ENCODE results near the gene CCDC150. TPM values are rescaled to one million over a fixed set of nuclear protein-coding genes. Genes with fewer than 3 reads are reported as not detected.

The CCDC150 gene
- total RNA-seq, 1 experiment from 2014 or later = 38.0 TPM

GRCh38 chr2:196640031-196640548 lies 575 bp downstream of the CCDC150 start:
- TSS peak; percentile 51 for BruUV-seq (replicated peaks)
- H3K4me3 ChIP-seq (ENCODE audit: low read depth, low read length, poor library complexity, severe bottlenecking) = peak overlapping the region; percentile 73
- no peaks in the 10 kb centered on the region for H3K27me3 ChIP-seq (replicated peaks; ENCODE audit: insufficient read depth, low read depth, low read length, poor library complexity)
- intact Hi-C loops (cut with micrococcal nuclease; ENCODE audit: unreplicated experiment) = no loop called here
- peaks cover 7% of the 10 kb centered on the region for H3K4me1 ChIP-seq (ENCODE audit: insufficient read depth, low read length, poor library complexity, severe bottlenecking)
- TF ChIP-seq EZH2 (IDR thresholded peaks at IDR 0.05; ENCODE audit: borderline replicate concordance, low read depth, low read length, poor library complexity, severe bottlenecking) (no peak), CTCF (conservative IDR thresholded peaks at IDR 0.05; ENCODE audit: low read depth, low read length) (no peak)
- peak; percentile 11 for DNase-seq (ENCODE audit: low spot score)
- H3K27ac ChIP-seq (ENCODE audit: low read depth, low read length, poor library complexity, severe bottlenecking) = peak overlapping the region; percentile 71
- ChIA-PET POLR2A (ENCODE audit: low non-redundant PET) (interaction anchor here (0.6 kb wide), 1 partner anchor 21 kb away, joined by 5 read pairs; no protein-coding TSS in a partner anchor), CTCF (interaction anchor here (0.6 kb wide), 1 partner anchor 314 kb away, joined by 3 read pairs; no protein-coding TSS in a partner anchor)
- no peaks in the 10 kb centered on the region for H3K9me3 ChIP-seq (ENCODE audit: low read depth, low read length, poor library complexity, severe bottlenecking)
- no peaks in the 10 kb centered on the region for H3K36me3 ChIP-seq (ENCODE audit: insufficient read depth, low read length, poor library complexity, severe bottlenecking)

GRCh38 chr2:196649202-196649601 lies 9.7 kb downstream of the CCDC150 start:
- intact Hi-C loops (cut with micrococcal nuclease; ENCODE audit: unreplicated experiment) = no loop called here
- no peak for TF ChIP-seq EZH2 (IDR thresholded peaks at IDR 0.05; ENCODE audit: borderline replicate concordance, low read depth, low read length, poor library complexity, severe bottlenecking)
- no peak for TF ChIP-seq CTCF (conservative IDR thresholded peaks at IDR 0.05; ENCODE audit: low read depth, low read length)
- H3K27ac ChIP-seq (ENCODE audit: low read depth, low read length, poor library complexity, severe bottlenecking) = no peak overlapping the region
- H3K27me3 ChIP-seq (replicated peaks; ENCODE audit: insufficient read depth, low read depth, low read length, poor library complexity) = no peaks in the 10 kb centered on the region
- no peaks in the 10 kb centered on the region for H3K4me1 ChIP-seq (ENCODE audit: insufficient read depth, low read length, poor library complexity, severe bottlenecking)
- no peak for DNase-seq (ENCODE audit: low spot score)
- no peak overlapping the region for H3K4me3 ChIP-seq (ENCODE audit: low read depth, low read length, poor library complexity, severe bottlenecking)
- H3K9me3 ChIP-seq (ENCODE audit: low read depth, low read length, poor library complexity, severe bottlenecking) = peaks cover 46% of the 10 kb centered on the region
- H3K36me3 ChIP-seq (ENCODE audit: insufficient read depth, low read length, poor library complexity, severe bottlenecking) = peaks cover 14% of the 10 kb centered on the region
- POLR2A ChIA-PET (ENCODE audit: low non-redundant PET) = no interaction called here
- CTCF ChIA-PET = no interaction called here
- BruUV-seq (replicated peaks) = no TSS peak

GRCh38 chr2:196651387-196652094 lies 12.0 kb downstream of the CCDC150 start:
- H3K9me3 ChIP-seq (ENCODE audit: low read depth, low read length, poor library complexity, severe bottlenecking) = peaks cover 46% of the 10 kb centered on the region
- H3K36me3 ChIP-seq (ENCODE audit: insufficient read depth, low read length, poor library complexity, severe bottlenecking) = peaks cover 10% of the 10 kb centered on the region
- no peak overlapping the region for H3K27ac ChIP-seq (ENCODE audit: low read depth, low read length, poor library complexity, severe bottlenecking)
- no peaks in the 10 kb centered on the region for H3K27me3 ChIP-seq (replicated peaks; ENCODE audit: insufficient read depth, low read depth, low read length, poor library complexity)
- H3K4me1 ChIP-seq (ENCODE audit: insufficient read depth, low read length, poor library complexity, severe bottlenecking) = no peaks in the 10 kb centered on the region
- ChIA-PET POLR2A (ENCODE audit: low non-redundant PET) (no interaction called here), CTCF (no interaction called here)
- intact Hi-C loops (cut with micrococcal nuclease; ENCODE audit: unreplicated experiment) = no loop called here
- no peak for DNase-seq (ENCODE audit: low spot score)
- no TSS peak for BruUV-seq (replicated peaks)
- TF ChIP-seq EZH2 (IDR thresholded peaks at IDR 0.05; ENCODE audit: borderline replicate concordance, low read depth, low read length, poor library complexity, severe bottlenecking) = no peak
- TF ChIP-seq CTCF (conservative IDR thresholded peaks at IDR 0.05; ENCODE audit: low read depth, low read length) = no peak
- no peak overlapping the region for H3K4me3 ChIP-seq (ENCODE audit: low read depth, low read length, poor library complexity, severe bottlenecking)
